ENCODE data around the gene TFG. TPM values are rescaled to one million over a fixed set of nuclear protein-coding genes. Genes with fewer than 3 reads are reported as not detected.

The TFG gene
- total RNA-seq, 4 donors from 2014 or later = 36.6 to 133 (median 61.7) TPM

GRCh38 chr3:100761211-100761942 is 52.1 kb downstream of the TFG start:
- H3K36me3 ChIP-seq = no peaks in the 10 kb centered on the region
- no peaks in the 10 kb centered on the region for H3K27me3 ChIP-seq
- H3K4me3 ChIP-seq = no peak overlapping the region
- TF ChIP-seq POLR2A (IDR thresholded peaks at IDR 0.05) (no peak), CTCF (IDR thresholded peaks at IDR 0.05) (no peak)
- H3K9me3 ChIP-seq = no peaks in the 10 kb centered on the region
- H3K27ac ChIP-seq = no peak overlapping the region
- DNase-seq = no peak
- intact Hi-C loops (cut with DNase I; ENCODE audit: low total_unique reads) = no loop called here
- peaks cover 0 to 3% of the 10 kb centered on the region in 2 donors for H3K4me1 ChIP-seq

- H3K4me1 ChIP-seq = peaks cover 0 to 3% of the 10 kb centered on the region in 2 donors
- H3K36me3 ChIP-seq = no peaks in the 10 kb centered on the region
- no peak for DNase-seq
- no peak overlapping the region for H3K27ac ChIP-seq
- H3K9me3 ChIP-seq = no peaks in the 10 kb centered on the region
- H3K4me3 ChIP-seq = no peak overlapping the region
- TF ChIP-seq POLR2A (IDR thresholded peaks at IDR 0.05) (no peak), CTCF (IDR thresholded peaks at IDR 0.05) (no peak)
- intact Hi-C loops (cut with DNase I; ENCODE audit: low total_unique reads) = no loop called here
- H3K27me3 ChIP-seq = no peaks in the 10 kb centered on the region
Measured at GRCh38 chr3:100761951-100762350, 52.7 kb downstream of the TFG start.

DNA sequence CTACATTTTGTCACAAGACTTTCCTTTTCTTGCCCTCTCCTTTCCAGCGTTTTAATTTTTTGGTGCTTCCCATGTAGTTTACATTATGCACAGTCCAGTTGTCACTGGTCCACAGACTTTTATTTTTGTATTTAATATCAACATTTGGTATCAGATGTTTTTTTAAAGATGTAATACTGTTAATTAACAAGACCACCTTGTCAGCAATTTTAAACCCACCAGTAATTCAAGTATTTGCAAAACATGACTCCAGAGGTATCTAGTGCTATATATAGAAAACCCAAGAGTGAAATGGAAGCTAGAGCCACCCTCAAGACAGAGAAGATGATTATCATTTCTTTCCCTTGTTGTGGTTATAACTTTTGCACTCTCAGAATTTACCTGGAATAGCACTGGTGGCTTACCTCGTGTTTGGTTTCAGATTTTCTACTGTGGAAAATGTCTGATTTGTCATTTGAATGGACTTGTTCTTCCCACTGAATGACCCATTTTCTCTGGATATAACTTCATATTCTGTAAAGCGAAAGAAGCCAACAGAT is 56.2 kb downstream of the TFG start:
- TF ChIP-seq CTCF (IDR thresholded peaks at IDR 0.05) = no peak
- TF ChIP-seq POLR2A (IDR thresholded peaks at IDR 0.05) = no peak
- intact Hi-C loops (cut with DNase I; ENCODE audit: low total_unique reads) = no loop called here
- Histone ChIP-seq H3K4me1 (peaks cover 0 to 3% of the 10 kb centered on the region in 2 donors), H3K27ac (no peak overlapping the region), H3K27me3 (no peaks in the 10 kb centered on the region), H3K36me3 (no peaks in the 10 kb centered on the region), H3K4me3 (no peak overlapping the region), H3K9me3 (no peaks in the 10 kb centered on the region)
- DNase-seq = no peak

DNA sequence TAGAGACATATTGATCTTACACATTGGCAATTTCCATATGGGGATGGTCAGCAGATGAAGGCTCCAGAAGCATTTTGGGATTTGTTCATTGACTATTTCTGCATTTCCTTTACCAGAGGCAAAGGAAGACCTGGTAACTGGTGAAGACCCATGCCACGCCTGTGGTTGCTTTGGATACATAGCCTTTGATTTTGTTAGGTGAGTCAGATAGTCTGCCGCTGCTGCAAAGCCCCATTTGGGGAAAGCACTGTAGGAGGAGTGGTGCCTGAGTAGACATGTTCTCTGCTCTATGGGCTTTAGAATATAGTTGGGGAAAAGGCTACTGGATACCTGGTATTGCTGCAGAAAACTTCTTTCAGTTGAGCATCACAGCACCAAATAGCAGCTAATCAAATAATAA is 56.8 kb downstream of the TFG start:
- TF ChIP-seq CTCF (IDR thresholded peaks at IDR 0.05) (no peak), POLR2A (IDR thresholded peaks at IDR 0.05) (no peak)

DNA sequence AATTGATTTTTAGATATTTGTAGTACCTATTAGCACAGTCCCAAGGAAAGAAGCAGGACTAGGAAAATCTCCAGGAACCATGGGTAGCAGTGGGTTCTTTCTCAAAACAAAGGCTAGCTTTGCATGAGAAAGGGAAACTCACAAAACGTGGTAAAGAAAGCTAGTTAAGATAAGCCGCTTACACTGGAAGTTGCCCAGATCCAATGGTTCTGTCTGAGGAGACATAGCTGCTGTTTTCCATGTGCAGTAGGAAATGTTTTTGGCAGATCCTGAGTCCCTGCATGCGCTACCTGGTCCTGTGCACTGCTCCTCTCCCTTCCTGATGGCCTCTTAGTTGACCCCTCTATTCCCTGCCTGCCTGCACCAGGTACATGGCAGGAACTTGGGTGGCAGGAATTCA is 60.4 kb downstream of the TFG start:
- H3K36me3 ChIP-seq = no peaks in the 10 kb centered on the region
- H3K9me3 ChIP-seq = no peaks in the 10 kb centered on the region
- intact Hi-C loops (cut with DNase I; ENCODE audit: low total_unique reads) = no loop called here
- no peaks in the 10 kb centered on the region for H3K4me1 ChIP-seq
- H3K27ac ChIP-seq = no peak overlapping the region
- no peak overlapping the region for H3K4me3 ChIP-seq
- TF ChIP-seq CTCF (IDR thresholded peaks at IDR 0.05) (no peak), POLR2A (IDR thresholded peaks at IDR 0.05) (no peak)
- DNase-seq = no peak
- H3K27me3 ChIP-seq = no peaks in the 10 kb centered on the region

More for the DNA sequence above, 56.8 kb downstream of the TFG start:
- no peak overlapping the region for H3K27ac ChIP-seq
- H3K4me3 ChIP-seq = no peak overlapping the region
- intact Hi-C loops (cut with DNase I; ENCODE audit: low total_unique reads) = no loop called here
- no peak for DNase-seq
- no peaks in the 10 kb centered on the region for H3K36me3 ChIP-seq
- peaks cover 0 to 3% of the 10 kb centered on the region in 2 donors for H3K4me1 ChIP-seq
- H3K9me3 ChIP-seq = no peaks in the 10 kb centered on the region
- no peaks in the 10 kb centered on the region for H3K27me3 ChIP-seq

Measured in uterus (tissue), 4 donors.